Psoas muscle (tissue), 8 donors: ENCODE data around the gene SPTB. TPM values are rescaled to one million over a fixed set of nuclear protein-coding genes. Genes with fewer than 3 reads are reported as not detected.
A peak's percentile ranks its signal among the peaks of the same experiment; 100 is the strongest.

Source experiments
- ATAC-seq, 4 donors: fragments of 200-7000 bp; cut with Tn5 transposase; one replicate each; pipeline ENCODE4 v1.9.1; 2020; ENCODE audit warnings: moderate library complexity in 3 of 4, mild to moderate bottlenecking in 2 of 4
- DNase-seq, 2 donors: peaks; one replicate each; pipeline ENCODE4 v3.0.0-alpha.2; 2020
- H3K27ac ChIP-seq: fragments of 200-600 bp; one replicate; pipeline ENCODE4 v1.8.0; 2022
- H3K27me3 ChIP-seq, 3 donors: fragments of 200-600 bp in 1 of 3; one replicate each; pipeline versions ENCODE4 v1.6.1 to v1.8.0; 2013 to 2022; ENCODE audit warnings: low read length in 2 of 3, mild to moderate bottlenecking in 2 of 3, moderate library complexity in 1 of 3; ENCODE audit not compliant: insufficient read depth in 3 of 3
- H3K36me3 ChIP-seq, 2 donors: fragments of 200-600 bp in 1 of 2; one replicate each; pipeline versions ENCODE4 v1.6.1 to v1.8.0; 2013 to 2022; ENCODE audit warnings: low read depth in 1 of 2, mild to moderate bottlenecking in 1 of 2, moderate library complexity in 1 of 2; ENCODE audit not compliant: insufficient read depth in 1 of 2
- H3K4me1 ChIP-seq: fragments of 200-600 bp; one replicate; pipeline ENCODE4 v1.8.0; 2022
- H3K4me3 ChIP-seq: fragments of 200-600 bp; one replicate; pipeline ENCODE4 v1.8.0; 2022; ENCODE audit warnings: mild to moderate bottlenecking
- H3K9me3 ChIP-seq: fragments of 200-600 bp; one replicate; pipeline ENCODE4 v1.8.0; 2022
- WGBS, 3 donors: extraction: QIAGEN DNeasy Blood & Tissue Kit; methylation state at CpG; one replicate each; pipeline versions ENCODE4 v1.1.6 to v1.1.7; 2013; 5-methylcytosine and 5-hydroxymethylcytosine counted together
- intact Hi-C, 2 donors: fragments of 100-400 bp; cut with DNase I; formaldehyde crosslinking; loops; one replicate each; pipeline versions ENCODE4 v1.11.0 to v1.14.2; 2022
- polyA plus RNA-seq, 3 donors: library from polyadenylated mRNA; stranded (reverse); fragments of 200-250 nt; gene quantifications; one replicate each; pipeline ENCODE4 v1.2.3, GENCODE V29; 2013
- total RNA-seq, 4 donors: library from RNA; stranded (reverse); fragmentation: NEBNext Ultra II Directional in 2 of 4; extraction: Animal tissue kit (Norgen Biotek cat#: 25700) in 2 of 4; gene quantifications; one replicate each; pipeline versions ENCODE4 v1.2.1 to v1.2.4, GENCODE V29; 2021 to 2023
- TF ChIP-seq, protein P1 (sequence below): fragments of 200-600 bp; IDR thresholded peaks from one replicate; pipeline ENCODE4 v1.8.0; 2022; ENCODE audit warnings: antibody characterized with exemption
- donor health status: healthy with polysubstance abuse.
- donor health status: DM: no; HTN: no; CAD: no; lungs with moderate emphysema.
- donor health status: Bipolar disorder and iron deficiency.
- donor health status: healthy.
- donor health status: DM: yes; HTN: yes; CAD: no.
- donor health status: DM: no; HTN: no; CAD: no.
- donor health status: DM: no; HTN: no; CAD: no.
- donor health status: DM: yes; HTN: yes; CAD: no.

The SPTB gene
- total and polyA plus RNA-seq, 7 donors: 43.4 to 540 (median 374) TPM

DNA sequence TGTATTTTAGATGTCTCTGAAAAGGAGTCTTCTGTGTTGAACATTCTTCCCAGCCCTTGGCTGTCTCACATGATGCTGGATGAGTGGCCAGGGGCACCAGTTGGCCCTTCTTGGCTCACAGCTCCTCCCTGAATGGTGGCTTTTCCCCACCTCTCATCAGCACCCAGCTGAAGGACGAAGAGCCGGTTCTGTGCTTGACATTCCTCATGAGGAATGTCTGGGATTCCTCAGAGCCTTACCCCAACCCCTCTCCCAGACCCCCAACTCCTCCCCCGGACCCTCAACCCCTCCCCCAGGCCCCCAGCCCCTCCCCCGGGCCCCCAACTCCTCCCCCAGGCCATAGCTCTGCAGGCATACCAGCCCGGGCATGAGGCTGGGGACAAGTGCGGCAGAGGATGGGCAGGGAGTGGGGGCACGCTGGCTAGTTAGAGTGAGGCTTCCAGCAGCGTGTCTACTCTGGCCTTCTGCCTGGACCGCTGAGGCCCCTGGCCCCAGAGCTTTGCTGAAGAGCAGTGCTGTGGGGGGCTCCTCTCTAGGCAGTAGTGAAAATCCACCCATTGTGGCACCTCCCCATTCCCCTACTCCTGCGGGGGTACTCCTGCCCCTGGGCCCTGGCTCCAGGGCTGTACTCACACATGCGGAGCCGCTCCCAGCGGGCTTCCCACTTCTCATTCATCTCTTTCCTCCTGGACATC lies 111.2 kb downstream of the SPTB start:
- H3K27me3 ChIP-seq: no peaks in the 10 kb centered on the region
- no peak for DNase-seq
- H3K27ac ChIP-seq: no peak overlapping the region
- H3K4me3 ChIP-seq: no peak overlapping the region
- WGBS, 3 donors: 55 to 60% (median 57%) methylated on average over 13 of the region's 13 CpGs
- peaks cover 0 to 98% of the 10 kb centered on the region in 2 donors for H3K36me3 ChIP-seq
- ATAC-seq: no peak
- H3K4me1 ChIP-seq: no peaks in the 10 kb centered on the region
- TF ChIP-seq, protein P1, sequence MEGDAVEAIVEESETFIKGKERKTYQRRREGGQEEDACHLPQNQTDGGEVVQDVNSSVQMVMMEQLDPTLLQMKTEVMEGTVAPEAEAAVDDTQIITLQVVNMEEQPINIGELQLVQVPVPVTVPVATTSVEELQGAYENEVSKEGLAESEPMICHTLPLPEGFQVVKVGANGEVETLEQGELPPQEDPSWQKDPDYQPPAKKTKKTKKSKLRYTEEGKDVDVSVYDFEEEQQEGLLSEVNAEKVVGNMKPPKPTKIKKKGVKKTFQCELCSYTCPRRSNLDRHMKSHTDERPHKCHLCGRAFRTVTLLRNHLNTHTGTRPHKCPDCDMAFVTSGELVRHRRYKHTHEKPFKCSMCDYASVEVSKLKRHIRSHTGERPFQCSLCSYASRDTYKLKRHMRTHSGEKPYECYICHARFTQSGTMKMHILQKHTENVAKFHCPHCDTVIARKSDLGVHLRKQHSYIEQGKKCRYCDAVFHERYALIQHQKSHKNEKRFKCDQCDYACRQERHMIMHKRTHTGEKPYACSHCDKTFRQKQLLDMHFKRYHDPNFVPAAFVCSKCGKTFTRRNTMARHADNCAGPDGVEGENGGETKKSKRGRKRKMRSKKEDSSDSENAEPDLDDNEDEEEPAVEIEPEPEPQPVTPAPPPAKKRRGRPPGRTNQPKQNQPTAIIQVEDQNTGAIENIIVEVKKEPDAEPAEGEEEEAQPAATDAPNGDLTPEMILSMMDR: no peak
- intact Hi-C loops: no loop called here
- H3K9me3 ChIP-seq: no peaks in the 10 kb centered on the region

DNA sequence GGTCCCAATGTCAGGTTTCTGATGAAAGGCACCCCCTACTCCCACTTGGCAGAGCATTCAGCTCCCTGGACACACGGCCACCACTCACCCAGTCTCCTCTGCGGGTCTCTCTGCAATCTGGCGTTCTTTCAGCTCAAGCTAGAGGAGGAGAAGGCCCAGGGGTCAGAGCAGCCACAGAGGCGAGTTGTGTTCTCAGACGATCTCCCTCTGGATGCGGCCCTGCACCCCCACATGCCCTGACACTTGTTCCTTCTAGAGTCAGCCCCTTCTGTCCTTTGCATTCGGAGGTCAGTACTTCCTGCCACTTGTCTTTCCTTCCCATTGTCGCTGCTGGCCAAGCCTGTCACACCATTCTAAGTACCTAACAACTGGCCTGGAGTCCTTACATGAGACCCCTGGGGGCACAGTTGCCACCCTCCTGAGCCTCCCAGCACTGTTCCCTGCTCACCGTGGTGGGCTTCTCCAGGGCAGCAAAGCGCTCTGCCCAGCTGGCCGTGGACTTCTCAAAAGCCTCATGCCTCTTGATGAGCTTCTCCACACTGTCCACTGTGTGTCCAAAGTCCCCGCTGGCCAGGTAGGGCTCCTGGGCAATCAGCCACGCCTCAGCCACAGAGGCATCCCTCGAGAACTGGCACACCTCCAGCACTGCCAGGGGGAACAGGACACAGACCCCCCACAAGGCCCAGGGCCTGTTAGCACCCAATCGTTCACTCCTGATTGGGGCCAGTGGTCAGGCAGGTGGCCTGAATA lies 112.3 kb downstream of the SPTB start:
- TF ChIP-seq, protein P1: no peak
- ATAC-seq (no peak), DNase-seq (no peak)
- Histone ChIP-seq H3K4me1 (peaks cover 7% of the 10 kb centered on the region), H3K36me3 (peaks cover 0 to 92% of the 10 kb centered on the region in 2 donors), H3K4me3 (no peak overlapping the region), H3K9me3 (no peaks in the 10 kb centered on the region), H3K27me3 (no peaks in the 10 kb centered on the region), H3K27ac (no peak overlapping the region)
- 72 to 77% (median 75%) methylated on average over 15 of the region's 15 CpGs for WGBS, 3 donors
- intact Hi-C loops: no loop called here

DNA sequence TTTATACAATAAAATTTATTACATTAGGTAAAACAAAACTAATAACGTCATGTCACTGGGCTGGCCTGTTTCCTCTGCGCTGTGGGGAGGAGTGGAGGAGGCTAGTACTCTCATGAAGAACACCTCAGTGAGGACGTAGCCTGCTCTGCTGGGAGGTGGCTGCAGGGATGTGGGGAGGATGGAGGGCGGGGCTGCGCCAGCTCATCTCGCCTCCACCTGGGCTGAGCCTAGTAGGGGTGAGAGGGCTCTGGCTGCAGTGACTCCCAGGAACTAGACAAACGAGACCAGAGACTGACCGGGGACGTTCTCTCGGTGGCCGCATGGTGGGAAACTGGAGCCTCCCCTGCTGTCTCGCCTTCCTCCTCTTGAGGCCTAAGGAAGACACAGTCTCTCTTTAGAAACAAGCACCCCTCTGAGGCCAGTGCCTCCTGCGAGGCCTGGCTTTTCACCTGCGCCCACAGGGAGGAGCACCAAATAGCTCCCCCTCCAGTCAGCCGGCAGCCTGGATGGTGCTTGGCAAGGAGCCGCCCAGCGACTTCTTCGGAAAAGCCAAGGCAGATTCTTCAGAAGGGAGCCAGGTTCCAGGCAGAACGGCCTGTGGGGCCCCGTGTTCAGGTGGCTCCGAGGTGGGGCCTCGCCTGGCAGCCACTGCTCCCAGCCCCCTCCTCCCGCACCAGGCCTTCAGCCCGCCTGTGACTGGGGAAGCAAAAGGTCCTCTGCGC lies 113.1 kb downstream of the SPTB start:
- H3K9me3 ChIP-seq: no peaks in the 10 kb centered on the region
- ATAC-seq (no peak), DNase-seq (no peak)
- intact Hi-C loops: no loop called here
- no peak overlapping the region for H3K27ac ChIP-seq
- TF ChIP-seq, protein P1: no peak
- H3K27me3 ChIP-seq: no peaks in the 10 kb centered on the region
- 75 to 83% (median 77%) methylated on average over 25 of the region's 25 CpGs for WGBS, 3 donors
- peaks cover 15% of the 10 kb centered on the region for H3K4me1 ChIP-seq
- no peak overlapping the region for H3K4me3 ChIP-seq
- H3K36me3 ChIP-seq: peaks cover 0 to 84% of the 10 kb centered on the region in 2 donors

DNA sequence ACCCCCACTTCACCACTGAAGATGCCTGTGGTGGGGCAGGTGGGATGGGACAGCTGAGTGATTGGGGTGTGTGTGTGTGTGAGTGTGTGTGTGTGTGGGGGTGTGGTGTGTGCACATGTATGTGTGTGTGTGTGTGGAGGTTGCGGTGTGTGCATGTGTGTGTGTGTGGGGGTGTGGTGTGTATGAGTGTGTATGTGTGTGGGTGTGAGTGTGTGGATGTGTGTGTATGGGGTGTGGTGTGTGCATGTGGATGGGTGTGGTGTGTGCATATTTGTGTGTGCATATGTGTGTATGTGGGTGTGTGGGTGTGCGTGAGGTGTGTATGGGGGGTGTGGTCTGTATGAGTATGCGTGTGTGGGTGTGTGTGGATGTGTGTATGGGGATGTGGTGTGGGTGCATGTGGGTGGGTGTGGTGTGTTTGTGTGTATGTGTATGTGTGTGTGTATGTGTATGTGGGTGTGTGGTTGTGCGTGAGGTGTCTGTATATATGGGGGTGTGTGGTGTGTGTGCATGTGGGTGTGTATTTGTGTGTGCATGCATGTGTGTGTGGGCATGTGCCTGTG lies 113.9 kb downstream of the SPTB start:
- intact Hi-C loops: loop anchor here in 1 of 2 donors (2.0 kb wide), 1 partner anchor 93 kb away; no protein-coding TSS in a partner anchor
- Histone ChIP-seq H3K27ac (no peak overlapping the region), H3K36me3 (peaks cover 0 to 83% of the 10 kb centered on the region in 2 donors), H3K4me1 (peaks cover 20% of the 10 kb centered on the region), H3K27me3 (no peaks in the 10 kb centered on the region), H3K4me3 (no peak overlapping the region), H3K9me3 (no peaks in the 10 kb centered on the region)
- DNase-seq: no peak
- peak in 3 of 4 donors; percentile 2 to 4 (median 3) for ATAC-seq
- 94 to 98% (median 96%) methylated on average over 4 of the region's 4 CpGs for WGBS, 3 donors
- TF ChIP-seq, protein P1: no peak
